Central memory CD8-positive, alpha-beta T cell (primary cell): ENCODE results near the gene ZNF485.
"Not testable (repeated sequence)": the region's sequence is repeated elsewhere in the genome, so short reads cannot be mapped to it uniquely, and the experiment has no call there.

Source experiments
- ATAC-seq: fragments of 150-1000 bp; cut with Tn5 transposase; replicated peaks from 2 replicates; pipeline ENCODE4 v1.10.0; 2022; ENCODE audit warnings: mild to moderate bottlenecking, moderate FRiP score, moderate number of reproducible peaks; ENCODE audit not compliant: poor library complexity, severe bottlenecking; ENCODE audit errors: extremely low read depth
- DNase-seq, 2 donors: peaks; one replicate each; pipeline ENCODE4 v3.0.0; 2021; ENCODE audit warnings: low spot score in 2 of 2
- H3K27ac Mint-ChIP-seq: one replicate; pipeline ENCODE4 v1.8.0; 2022; ENCODE audit warnings: low read depth, mild to moderate bottlenecking, moderate library complexity, mixed read lengths
- H3K27me3 Mint-ChIP-seq: one replicate; pipeline ENCODE4 v1.8.0; 2022; ENCODE audit warnings: mixed read lengths
- H3K36me3 Mint-ChIP-seq: one replicate; pipeline ENCODE4 v1.8.0; 2022; ENCODE audit warnings: mild to moderate bottlenecking, moderate library complexity, mixed read lengths; ENCODE audit not compliant: insufficient read depth
- H3K4me1 Mint-ChIP-seq: one replicate; pipeline ENCODE4 v1.8.0; 2022; ENCODE audit warnings: mixed read lengths
- H3K4me3 Mint-ChIP-seq: one replicate; pipeline ENCODE4 v1.8.0; 2022; ENCODE audit warnings: mild to moderate bottlenecking, moderate library complexity, mixed read lengths
- H3K9me3 Mint-ChIP-seq: one replicate; pipeline ENCODE4 v1.8.0; 2022; ENCODE audit warnings: mixed read lengths

ZNF485 gene

GRCh38 chr10:43616697-43617370, 10.6 kb downstream of the ZNF485 start:
- Mint-ChIP-seq H3K36me3 (peaks cover 12% of the 10 kb centered on the region), H3K27ac (no peak overlapping the region), H3K4me1 (no peaks in the 10 kb centered on the region), H3K4me3 (no peak overlapping the region), H3K27me3 (no peaks in the 10 kb centered on the region), H3K9me3 (peaks cover 16% of the 10 kb centered on the region)
- DNase-seq (no peak), ATAC-seq (no peak)

- Mint-ChIP-seq H3K9me3 (peaks cover 21% of the 10 kb centered on the region), H3K27ac (no peak overlapping the region), H3K36me3 (peaks cover 17% of the 10 kb centered on the region), H3K27me3 (no peaks in the 10 kb centered on the region), H3K4me1 (peaks cover 14% of the 10 kb centered on the region), H3K4me3 (no peak overlapping the region)
- no peak for DNase-seq
- ATAC-seq = no peak
Measured at GRCh38 chr10:43619368-43619767, 13.1 kb downstream of the ZNF485 start.

GRCh38 chr10:43622038-43622437, 15.8 kb downstream of the ZNF485 start:
- ATAC-seq (no peak), DNase-seq (no peak)
- H3K9me3 Mint-ChIP-seq = peaks cover 9% of the 10 kb centered on the region
- H3K36me3 Mint-ChIP-seq = peaks cover 8% of the 10 kb centered on the region
- peaks cover 14% of the 10 kb centered on the region for H3K4me1 Mint-ChIP-seq
- H3K4me3 Mint-ChIP-seq = peak overlapping the region; percentile 77
- H3K27ac Mint-ChIP-seq = peak overlapping the region; percentile 86
- no peaks in the 10 kb centered on the region for H3K27me3 Mint-ChIP-seq

- Mint-ChIP-seq H3K36me3 (peaks cover 8% of the 10 kb centered on the region), H3K4me1 (peaks cover 14% of the 10 kb centered on the region), H3K27me3 (no peaks in the 10 kb centered on the region), H3K27ac (peak overlapping the region; percentile 86), H3K4me3 (peak overlapping the region; percentile 77), H3K9me3 (peaks cover 5% of the 10 kb centered on the region)
- ATAC-seq (peak; percentile 60), DNase-seq (no peak)
Measured at GRCh38 chr10:43623351-43623750, 17.1 kb downstream of the ZNF485 start.

GRCh38 chr10:43627942-43628341, 21.7 kb downstream of the ZNF485 start:
- peaks cover 9% of the 10 kb centered on the region for H3K4me1 Mint-ChIP-seq
- no peak for ATAC-seq
- no peak overlapping the region for H3K27ac Mint-ChIP-seq
- no peaks in the 10 kb centered on the region for H3K27me3 Mint-ChIP-seq
- peaks cover 5% of the 10 kb centered on the region for H3K36me3 Mint-ChIP-seq
- no peak for DNase-seq
- peaks cover 5% of the 10 kb centered on the region for H3K9me3 Mint-ChIP-seq
- no peak overlapping the region for H3K4me3 Mint-ChIP-seq

GRCh38 chr10:43628956-43629355, 22.7 kb downstream of the ZNF485 start:
- Mint-ChIP-seq H3K9me3 (peaks cover 5% of the 10 kb centered on the region), H3K27me3 (no peaks in the 10 kb centered on the region), H3K4me1 (no peaks in the 10 kb centered on the region), H3K27ac (no peak overlapping the region), H3K4me3 (no peak overlapping the region), H3K36me3 (no peaks in the 10 kb centered on the region)
- DNase-seq (no peak), ATAC-seq (no peak)

GRCh38 chr10:43635816-43636215, 29.6 kb downstream of the ZNF485 start:
- not testable (repeated sequence) for H3K36me3 Mint-ChIP-seq, H3K27ac Mint-ChIP-seq, H3K27me3 Mint-ChIP-seq, H3K4me3 Mint-ChIP-seq, DNase-seq, ATAC-seq, H3K4me1 Mint-ChIP-seq
- peaks cover 17% of the 10 kb centered on the region for H3K9me3 Mint-ChIP-seq

- ATAC-seq = no peak
- H3K9me3 Mint-ChIP-seq = peaks cover 13% of the 10 kb centered on the region
Measured at GRCh38 chr10:43640603-43641002, 34.4 kb downstream of the ZNF485 start.

GRCh38 chr10:43644252-43644651, 38.0 kb downstream of the ZNF485 start:
- Mint-ChIP-seq H3K36me3 (peaks cover 23% of the 10 kb centered on the region), H3K27me3 (no peaks in the 10 kb centered on the region), H3K9me3 (peaks cover 24% of the 10 kb centered on the region), H3K27ac (no peak overlapping the region), H3K4me1 (peaks cover 14% of the 10 kb centered on the region), H3K4me3 (no peak overlapping the region)
- DNase-seq (no peak), ATAC-seq (no peak)

More at GRCh38 chr10:43640603-43641002, 34.4 kb downstream of the ZNF485 start:
- no peak for DNase-seq
- H3K27ac Mint-ChIP-seq = no peak overlapping the region
- H3K4me1 Mint-ChIP-seq = no peaks in the 10 kb centered on the region
- H3K4me3 Mint-ChIP-seq = no peak overlapping the region
- peaks cover 10% of the 10 kb centered on the region for H3K36me3 Mint-ChIP-seq
- H3K27me3 Mint-ChIP-seq = no peaks in the 10 kb centered on the region

- H3K36me3 Mint-ChIP-seq = peaks cover 25% of the 10 kb centered on the region
- H3K4me3 Mint-ChIP-seq = no peak overlapping the region
- DNase-seq = no peak
- H3K9me3 Mint-ChIP-seq = peaks cover 19% of the 10 kb centered on the region
- ATAC-seq = no peak
- no peaks in the 10 kb centered on the region for H3K27me3 Mint-ChIP-seq
- peaks cover 20% of the 10 kb centered on the region for H3K4me1 Mint-ChIP-seq
- no peak overlapping the region for H3K27ac Mint-ChIP-seq
Measured at GRCh38 chr10:43645866-43646265, 39.6 kb downstream of the ZNF485 start.

- peak overlapping the region; percentile 92 for H3K4me3 Mint-ChIP-seq
- peaks cover 19% of the 10 kb centered on the region for H3K9me3 Mint-ChIP-seq
- ATAC-seq (no peak), DNase-seq (no peak)
- peaks cover 20% of the 10 kb centered on the region for H3K4me1 Mint-ChIP-seq
- peak overlapping the region; percentile 92 for H3K27ac Mint-ChIP-seq
- peaks cover under 1% of the 10 kb centered on the region for H3K27me3 Mint-ChIP-seq
- H3K36me3 Mint-ChIP-seq = peaks cover 25% of the 10 kb centered on the region
Measured at GRCh38 chr10:43647576-43647975, 41.3 kb downstream of the ZNF485 start.

- Mint-ChIP-seq H3K4me1 (peaks cover 20% of the 10 kb centered on the region), H3K27ac (peak overlapping the region; percentile 92), H3K9me3 (peaks cover 19% of the 10 kb centered on the region), H3K27me3 (peaks cover 5% of the 10 kb centered on the region), H3K4me3 (peak overlapping the region; percentile 92), H3K36me3 (peaks cover 25% of the 10 kb centered on the region)
- DNase-seq (no peak), ATAC-seq (no peak)
Measured at GRCh38 chr10:43648095-43648397, 41.8 kb downstream of the ZNF485 start.

- peaks cover 23% of the 10 kb centered on the region for H3K36me3 Mint-ChIP-seq
- ATAC-seq (peak; percentile 96), DNase-seq (peak; percentile 62 to 68)
- H3K27ac Mint-ChIP-seq = peak within 1 kb of the TSS; percentile 92
- H3K4me3 Mint-ChIP-seq = peak within 1 kb of the TSS; percentile 92
- peaks cover 11% of the 10 kb centered on the region for H3K27me3 Mint-ChIP-seq
- H3K4me1 Mint-ChIP-seq = peaks cover 23% of the 10 kb centered on the region
- peaks cover 19% of the 10 kb centered on the region for H3K9me3 Mint-ChIP-seq
Measured at GRCh38 chr10:43648398-43649184, 42.4 kb downstream of the ZNF485 start, which contains the start of gene ZNF32. TSS of gene ZNF32 (minus strand) at chr10:43648881. CDS start at chr10:43646133, 2,748 bp downstream.
